HG03095 (cell line): ENCODE results near the gene KRTAP12-4.
"Not testable (repeated sequence)": the region's sequence is repeated elsewhere in the genome, so short reads cannot be mapped to it uniquely, and the experiment has no call there.

ENCODE experiments used
- ATAC-seq: cut with Tn5 transposase; IDR thresholded peaks from one replicate; pipeline ENCODE4 v1.9.1; 2021; ENCODE audit warnings: moderate library complexity; ENCODE audit not compliant: unreplicated experiment

KRTAP12-4 gene

DNA sequence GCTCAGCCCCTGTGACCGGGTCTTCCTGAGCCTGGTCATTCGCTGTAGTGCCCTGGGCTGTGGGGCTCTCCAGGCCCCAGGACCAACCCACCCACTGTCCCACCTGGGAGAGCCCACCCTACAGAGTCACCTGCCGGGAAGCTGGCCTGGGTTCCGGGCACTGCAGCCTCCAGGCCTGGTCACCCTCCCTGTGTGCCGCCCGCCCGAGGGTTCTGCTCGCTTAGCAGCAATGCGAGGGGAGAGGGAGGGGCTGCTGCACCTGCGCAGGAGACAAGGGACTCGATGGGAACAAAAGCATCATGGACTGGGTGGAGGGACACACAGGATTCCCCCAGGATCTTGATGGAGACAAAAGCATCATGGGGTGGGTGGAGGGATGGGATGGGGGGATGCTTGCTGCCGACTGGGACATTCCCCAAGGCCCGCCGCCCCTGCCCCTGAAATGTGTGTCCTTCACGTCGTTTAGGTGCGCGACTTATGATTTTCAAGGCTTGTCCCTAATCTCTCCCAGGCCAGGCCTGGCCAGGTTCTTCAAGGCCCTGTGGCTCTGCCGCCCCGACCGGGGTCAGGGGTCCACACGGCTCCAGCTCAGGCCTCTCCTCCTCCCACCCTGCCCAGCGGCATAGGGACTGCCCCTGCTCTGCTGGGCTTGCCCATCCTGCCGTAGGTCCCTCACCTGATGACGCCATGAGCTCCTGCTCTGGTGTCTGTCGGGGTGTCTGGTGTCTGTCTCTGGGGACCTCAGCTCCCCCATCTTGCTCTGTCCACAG is 40.9 kb downstream of the KRTAP12-4 start:
- ATAC-seq = no peak

DNA sequence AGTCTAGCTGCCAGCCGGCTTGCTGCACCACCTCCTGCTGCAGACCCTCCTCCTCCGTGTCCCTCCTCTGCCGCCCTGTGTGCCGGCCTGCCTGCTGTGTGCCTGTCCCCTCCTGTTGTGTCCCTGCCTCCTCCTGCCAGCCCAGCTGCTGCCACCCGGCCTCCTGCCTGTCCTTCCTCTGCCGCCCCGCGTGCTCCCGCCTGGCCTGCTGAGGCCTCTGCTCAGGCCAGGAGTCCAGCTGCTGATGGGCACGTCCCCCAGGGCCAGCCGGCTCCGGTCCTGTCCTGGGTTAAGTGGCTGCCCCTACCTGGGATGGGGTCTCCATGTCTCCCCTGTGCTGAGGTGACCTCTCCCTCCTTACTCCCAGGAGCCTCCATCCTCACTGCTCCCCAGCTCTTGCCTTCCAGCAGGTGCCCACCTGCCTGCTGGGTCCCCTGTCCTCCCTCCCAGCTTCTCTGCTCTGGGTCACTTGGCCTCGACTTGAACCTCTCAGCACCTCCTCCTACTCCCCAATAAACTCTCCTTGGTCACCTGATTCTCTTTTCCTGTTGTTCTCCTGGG is 41.7 kb downstream of the KRTAP12-4 start:
- ATAC-seq = no peak

DNA sequence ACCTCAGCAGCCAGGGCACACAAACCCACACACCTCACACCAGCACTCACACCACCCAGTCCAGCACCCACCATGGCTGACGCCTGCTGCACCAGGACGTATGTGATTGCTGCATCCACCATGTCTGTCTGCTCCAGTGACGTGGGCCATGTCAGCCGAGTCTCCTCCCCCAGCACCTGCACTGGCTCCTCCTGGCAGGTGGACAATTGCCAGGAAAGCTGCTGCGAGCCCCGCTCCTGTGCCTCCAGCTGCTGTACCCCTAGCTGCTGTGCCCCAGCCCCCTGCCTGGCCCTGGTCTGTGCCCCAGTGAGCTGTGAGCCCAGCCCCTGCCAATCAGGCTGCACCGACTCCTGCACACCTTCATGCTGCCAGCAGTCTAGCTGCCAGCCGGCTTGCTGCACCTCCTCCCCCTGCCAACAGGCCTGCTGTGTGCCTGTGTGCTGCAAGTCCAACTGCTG is 42.4 kb downstream of the KRTAP12-4 start, which contains the start of gene KRTAP10-8:
KRTAP10-8 (plus strand) TSS at position 51 of the 458 bp plus-strand sequence; CDS start at position 73, 22 bp downstream.
- ATAC-seq = no peak

DNA sequence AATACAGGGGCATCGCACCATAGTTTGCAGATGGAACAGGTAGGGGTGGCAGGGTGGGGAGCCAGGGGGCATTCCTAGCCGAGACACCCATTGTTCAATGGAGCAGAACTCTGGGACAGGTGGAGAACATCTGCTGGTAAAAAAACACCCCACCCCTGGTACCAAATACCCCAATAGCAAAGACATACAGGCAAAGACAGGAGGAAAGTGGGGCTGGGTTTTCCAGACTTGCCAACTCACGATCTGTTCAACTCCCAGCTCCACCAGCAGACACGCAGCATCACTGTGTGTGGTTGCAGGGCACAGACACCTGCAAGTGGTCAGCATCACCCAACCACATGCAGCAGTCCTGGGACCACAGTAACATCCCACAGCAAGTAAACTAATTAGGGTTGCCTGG is 42.9 kb downstream of the KRTAP12-4 start:
- no peak for ATAC-seq

- not testable (repeated sequence) for ATAC-seq
Measured at GRCh38 chr21:44610157-44610843, 44.2 kb downstream of the KRTAP12-4 start.

- ATAC-seq = no peak
Measured at GRCh38 chr21:44609193-44609592, 45.3 kb downstream of the KRTAP12-4 start.

- ATAC-seq = no peak
Measured at GRCh38 chr21:44606495-44606894, 48.0 kb downstream of the KRTAP12-4 start.
